GM12864 (cell line): ENCODE results near the gene PPP6R2.

ENCODE experiments used
- DNase-seq: peaks from one replicate; pipeline ENCODE4 v3.0.0-alpha.2; 2011; ENCODE audit warnings: low read depth
- H3K4me3 ChIP-seq: 2 replicates; pipeline ENCODE4 v1.5.1; 2011; ENCODE audit warnings: mild to moderate bottlenecking, low read depth, low read length, control low read depth
- CTCF ChIP-seq: IDR thresholded peaks from 2 replicates; pipeline ENCODE4 v1.5.1; 2011; ENCODE audit warnings: low read depth, mild to moderate bottlenecking, moderate library complexity, low read length, control low read depth, inconsistent platforms; ENCODE audit errors: missing control alignments

Gene PPP6R2

GRCh38 chr22:50459016-50459415 is 115.9 kb downstream of the PPP6R2 start:
- no peak for TF ChIP-seq CTCF
- no peak for DNase-seq

DNA sequence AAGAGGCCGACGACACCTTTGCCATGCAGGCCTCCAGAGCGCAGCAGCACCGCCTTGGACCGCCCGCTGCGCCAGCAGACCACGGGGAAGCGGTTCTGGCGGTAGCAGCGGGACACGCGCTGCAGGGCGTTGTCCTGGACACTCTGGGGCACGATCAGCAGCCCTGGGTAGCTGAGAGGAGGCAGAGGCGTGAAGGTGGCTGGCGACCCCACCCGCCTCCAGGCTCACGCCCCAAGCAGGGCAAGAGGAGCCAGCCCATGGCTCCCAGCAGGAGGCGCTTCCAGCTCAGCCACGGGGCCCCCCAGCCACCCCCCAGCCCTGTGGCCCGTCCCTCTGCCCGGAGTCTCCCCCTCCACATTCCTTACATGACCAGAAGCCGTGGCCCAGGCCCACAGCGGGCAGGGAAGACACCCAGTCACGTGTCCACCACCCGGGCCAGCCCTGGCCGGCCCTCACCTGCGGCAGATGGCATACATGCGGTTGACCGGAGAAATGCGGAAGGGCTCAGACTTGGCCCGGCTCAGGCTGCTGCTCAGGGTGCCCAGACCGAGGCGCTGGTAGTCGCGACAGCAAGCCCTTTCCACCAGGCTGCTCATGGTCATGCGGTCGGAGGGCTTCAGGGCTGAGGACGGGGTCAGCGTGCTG is 116.5 kb downstream of the PPP6R2 start:
- no peak overlapping the region for H3K4me3 ChIP-seq
- no peak for TF ChIP-seq CTCF
- no peak for DNase-seq

More at GRCh38 chr22:50459016-50459415, 115.9 kb downstream of the PPP6R2 start:
- H3K4me3 ChIP-seq: no peak overlapping the region

DNA sequence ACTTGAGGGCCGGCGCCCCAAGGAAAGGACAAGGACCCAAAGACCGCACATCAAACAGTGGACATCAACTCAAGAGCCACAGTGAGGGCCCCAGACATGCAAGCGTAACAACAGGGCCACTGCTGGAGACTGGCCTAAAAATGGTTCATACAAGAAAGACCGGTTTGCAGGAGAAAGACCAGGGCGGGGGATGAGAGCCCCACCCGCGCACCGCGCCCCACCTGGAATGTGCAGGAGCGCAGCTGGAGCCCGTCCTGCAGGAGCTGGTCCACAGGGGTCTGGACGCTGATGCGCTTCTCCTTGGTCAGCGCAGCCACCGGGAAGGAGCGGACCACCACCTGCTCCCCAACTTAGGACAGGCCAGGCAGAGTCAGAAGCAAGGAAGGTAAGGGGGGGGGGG is 117.8 kb downstream of the PPP6R2 start:
- DNase-seq: no peak
- TF ChIP-seq CTCF: no peak
- no peak overlapping the region for H3K4me3 ChIP-seq

- no peak for DNase-seq
- TF ChIP-seq CTCF: no peak
- no peak overlapping the region for H3K4me3 ChIP-seq
These were observed 118.4 kb downstream of the PPP6R2 start for GRCh38 chr22:50461536-50461935.

DNA sequence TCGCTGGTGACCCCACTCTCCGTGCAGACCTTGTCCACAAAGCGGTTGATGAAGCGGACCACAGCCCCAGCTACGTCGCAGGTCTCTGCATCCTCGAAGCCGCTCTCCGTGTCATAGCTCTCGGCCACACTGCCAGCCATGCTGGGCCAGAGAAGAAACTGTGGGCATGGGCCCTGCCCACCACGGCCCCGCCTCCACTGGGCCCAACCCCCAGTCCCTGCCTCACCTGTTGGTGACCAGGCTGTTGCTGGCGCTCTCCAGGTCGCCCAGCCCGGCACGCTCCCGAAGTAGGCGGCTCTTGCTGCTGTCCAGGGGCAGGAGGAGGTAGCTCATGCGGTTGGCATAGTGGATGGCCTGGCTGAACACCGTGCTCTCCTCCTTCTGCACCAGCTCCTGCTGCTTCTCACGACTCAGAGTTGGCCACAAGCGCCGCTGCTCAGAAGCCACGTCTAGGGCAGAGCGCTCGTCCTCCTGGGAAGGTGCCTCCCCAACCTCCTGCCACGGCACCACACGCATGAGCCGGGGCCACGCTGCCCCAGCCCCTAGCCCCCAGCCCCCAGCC is 118.9 kb downstream of the PPP6R2 start:
- no peak for TF ChIP-seq CTCF
- no peak overlapping the region for H3K4me3 ChIP-seq
- no peak for DNase-seq

- no peak for DNase-seq
- no peak for TF ChIP-seq CTCF
- no peak overlapping the region for H3K4me3 ChIP-seq
These were observed 120.2 kb downstream of the PPP6R2 start for GRCh38 chr22:50463188-50463900.
